ENCODE results near the gene SEMA4C. TPM values are rescaled to one million over a fixed set of nuclear protein-coding genes. Genes with fewer than 3 reads are reported as not detected.
A peak's percentile ranks its signal among the peaks of the same experiment; 100 is the strongest.

The SEMA4C gene
- total and polyA plus RNA-seq, 9 of the 15 experiments (the other 6 are each of a cell fraction or from before 2014, with no cell fraction given), result 0.32 to 59.7 (median 23.9) TPM

DNA sequence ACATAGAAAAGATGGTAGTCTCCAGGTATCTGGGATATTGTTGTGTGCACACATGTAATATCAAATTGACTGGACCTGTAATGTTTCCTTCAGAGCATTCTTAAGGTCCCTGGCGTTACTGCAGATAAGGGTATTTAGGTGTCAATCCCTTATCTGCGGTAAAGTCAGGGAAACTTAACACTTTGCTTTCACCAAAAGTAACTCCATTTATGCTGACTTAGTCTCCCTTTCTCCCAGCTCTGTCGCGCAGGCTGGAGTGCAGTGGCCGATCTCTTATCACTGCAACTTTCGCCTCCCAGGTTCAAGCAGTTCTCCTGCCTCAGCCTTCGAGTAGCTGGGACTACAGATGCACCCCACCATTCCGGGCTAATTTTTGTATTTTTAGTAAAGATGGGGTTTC is 52.0 kb downstream of the SEMA4C start (continued):
- TF ChIP-seq NR2C2 (CRISPR knock-in tag; IDR thresholded peaks at IDR 0.05), result no peak
- no peak for TF ChIP-seq NR2C2 (tag; IDR thresholded peaks at IDR 0.05)
- TF ChIP-seq CCNT2 (IDR thresholded peaks at IDR 0.05; ENCODE audit: borderline replicate concordance, extremely low read depth, insufficient read length, low read depth, low read length), result no peak
- TF ChIP-seq NCOR1 (IDR thresholded peaks at IDR 0.05), result no peak
- TF ChIP-seq EZH2 (IDR thresholded peaks at IDR 0.05; ENCODE audit: borderline replicate concordance, low read depth, low read length), result no peak
- TF ChIP-seq TEAD1 (CRISPR knock-in tag; IDR thresholded peaks at IDR 0.05), result no peak
- TF ChIP-seq, protein P1, sequence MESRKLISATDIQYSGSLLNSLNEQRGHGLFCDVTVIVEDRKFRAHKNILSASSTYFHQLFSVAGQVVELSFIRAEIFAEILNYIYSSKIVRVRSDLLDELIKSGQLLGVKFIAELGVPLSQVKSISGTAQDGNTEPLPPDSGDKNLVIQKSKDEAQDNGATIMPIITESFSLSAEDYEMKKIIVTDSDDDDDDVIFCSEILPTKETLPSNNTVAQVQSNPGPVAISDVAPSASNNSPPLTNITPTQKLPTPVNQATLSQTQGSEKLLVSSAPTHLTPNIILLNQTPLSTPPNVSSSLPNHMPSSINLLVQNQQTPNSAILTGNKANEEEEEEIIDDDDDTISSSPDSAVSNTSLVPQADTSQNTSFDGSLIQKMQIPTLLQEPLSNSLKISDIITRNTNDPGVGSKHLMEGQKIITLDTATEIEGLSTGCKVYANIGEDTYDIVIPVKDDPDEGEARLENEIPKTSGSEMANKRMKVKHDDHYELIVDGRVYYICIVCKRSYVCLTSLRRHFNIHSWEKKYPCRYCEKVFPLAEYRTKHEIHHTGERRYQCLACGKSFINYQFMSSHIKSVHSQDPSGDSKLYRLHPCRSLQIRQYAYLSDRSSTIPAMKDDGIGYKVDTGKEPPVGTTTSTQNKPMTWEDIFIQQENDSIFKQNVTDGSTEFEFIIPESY (CRISPR knock-in tag; IDR thresholded peaks at IDR 0.05), result no peak
- peak; percentile 33 for TF ChIP-seq TEAD4 (IDR thresholded peaks at IDR 0.05; ENCODE audit: low read length)
- no peak for TF ChIP-seq TEAD4 (CRISPR knock-in tag; IDR thresholded peaks at IDR 0.05; ENCODE audit: borderline replicate concordance)
- peak in 1 of 2 experiments; percentile 31; a peak in 1 of 4 replicates for TF ChIP-seq RCOR1 (IDR thresholded peaks at IDR 0.05; ENCODE audit: borderline replicate concordance in 1 of 2, low read depth in 2 of 2, low read length in 2 of 2)
- no peak for TF ChIP-seq KLF1 (tag; IDR thresholded peaks at IDR 0.05)
- TF ChIP-seq CSDE1 (IDR thresholded peaks at IDR 0.05), result no peak
- no peak for TF ChIP-seq STAT5A (IDR thresholded peaks at IDR 0.05; ENCODE audit: borderline replicate concordance, low read length)
- TF ChIP-seq, protein P2, sequence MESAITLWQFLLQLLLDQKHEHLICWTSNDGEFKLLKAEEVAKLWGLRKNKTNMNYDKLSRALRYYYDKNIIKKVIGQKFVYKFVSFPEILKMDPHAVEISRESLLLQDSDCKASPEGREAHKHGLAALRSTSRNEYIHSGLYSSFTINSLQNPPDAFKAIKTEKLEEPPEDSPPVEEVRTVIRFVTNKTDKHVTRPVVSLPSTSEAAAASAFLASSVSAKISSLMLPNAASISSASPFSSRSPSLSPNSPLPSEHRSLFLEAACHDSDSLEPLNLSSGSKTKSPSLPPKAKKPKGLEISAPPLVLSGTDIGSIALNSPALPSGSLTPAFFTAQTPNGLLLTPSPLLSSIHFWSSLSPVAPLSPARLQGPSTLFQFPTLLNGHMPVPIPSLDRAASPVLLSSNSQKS (CRISPR knock-in tag; IDR thresholded peaks at IDR 0.05), result no peak
- TF ChIP-seq, protein P3, sequence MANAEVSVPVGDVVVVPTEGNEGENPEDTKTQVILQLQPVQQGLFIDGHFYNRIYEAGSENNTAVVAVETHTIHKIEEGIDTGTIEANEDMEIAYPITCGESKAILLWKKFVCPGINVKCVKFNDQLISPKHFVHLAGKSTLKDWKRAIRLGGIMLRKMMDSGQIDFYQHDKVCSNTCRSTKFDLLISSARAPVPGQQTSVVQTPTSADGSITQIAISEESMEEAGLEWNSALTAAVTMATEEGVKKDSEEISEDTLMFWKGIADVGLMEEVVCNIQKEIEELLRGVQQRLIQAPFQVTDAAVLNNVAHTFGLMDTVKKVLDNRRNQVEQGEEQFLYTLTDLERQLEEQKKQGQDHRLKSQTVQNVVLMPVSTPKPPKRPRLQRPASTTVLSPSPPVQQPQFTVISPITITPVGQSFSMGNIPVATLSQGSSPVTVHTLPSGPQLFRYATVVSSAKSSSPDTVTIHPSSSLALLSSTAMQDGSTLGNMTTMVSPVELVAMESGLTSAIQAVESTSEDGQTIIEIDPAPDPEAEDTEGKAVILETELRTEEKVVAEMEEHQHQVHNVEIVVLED (CRISPR knock-in tag; IDR thresholded peaks at IDR 0.05), result no peak
- TF ChIP-seq, protein P4, sequence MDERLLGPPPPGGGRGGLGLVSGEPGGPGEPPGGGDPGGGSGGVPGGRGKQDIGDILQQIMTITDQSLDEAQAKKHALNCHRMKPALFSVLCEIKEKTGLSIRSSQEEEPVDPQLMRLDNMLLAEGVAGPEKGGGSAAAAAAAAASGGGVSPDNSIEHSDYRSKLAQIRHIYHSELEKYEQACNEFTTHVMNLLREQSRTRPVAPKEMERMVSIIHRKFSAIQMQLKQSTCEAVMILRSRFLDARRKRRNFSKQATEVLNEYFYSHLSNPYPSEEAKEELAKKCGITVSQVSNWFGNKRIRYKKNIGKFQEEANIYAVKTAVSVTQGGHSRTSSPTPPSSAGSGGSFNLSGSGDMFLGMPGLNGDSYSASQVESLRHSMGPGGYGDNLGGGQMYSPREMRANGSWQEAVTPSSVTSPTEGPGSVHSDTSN (CRISPR knock-in tag; IDR thresholded peaks at IDR 0.05; ENCODE audit: low read depth), result no peak
- TF ChIP-seq, protein P4 (tag; conservative IDR thresholded peaks at IDR 0.05; ENCODE audit: low read depth), result no peak
- no peak for TF ChIP-seq TAF9B (IDR thresholded peaks at IDR 0.05; ENCODE audit: partially characterized antibody)
- no peak for TF ChIP-seq PRMT5 (CRISPR knock-in tag; IDR thresholded peaks at IDR 0.05)
- no peak for TF ChIP-seq ZNF143 (CRISPR knock-in tag; IDR thresholded peaks at IDR 0.05)
- TF ChIP-seq ZNF830 (CRISPR knock-in tag; IDR thresholded peaks at IDR 0.05), result no peak
- TF ChIP-seq MYC (IDR thresholded peaks at IDR 0.05; ENCODE audit: low read depth, low read length), result no peak
- no peak for TF ChIP-seq MYC (CRISPR knock-in tag; IDR thresholded peaks at IDR 0.05; ENCODE audit: borderline replicate concordance, low read depth)
- 0 out of 4 replicates have a peak, but pooled peaks of 1 of the 2 experiments have one; percentile 12 for TF ChIP-seq NRF1 (conservative IDR thresholded peaks at IDR 0.05 in 1 of 2, IDR thresholded peaks at IDR 0.05 in 1 of 2)
